Measurements from ENCODE around the gene PPTC7.

The PPTC7 gene

DNA sequence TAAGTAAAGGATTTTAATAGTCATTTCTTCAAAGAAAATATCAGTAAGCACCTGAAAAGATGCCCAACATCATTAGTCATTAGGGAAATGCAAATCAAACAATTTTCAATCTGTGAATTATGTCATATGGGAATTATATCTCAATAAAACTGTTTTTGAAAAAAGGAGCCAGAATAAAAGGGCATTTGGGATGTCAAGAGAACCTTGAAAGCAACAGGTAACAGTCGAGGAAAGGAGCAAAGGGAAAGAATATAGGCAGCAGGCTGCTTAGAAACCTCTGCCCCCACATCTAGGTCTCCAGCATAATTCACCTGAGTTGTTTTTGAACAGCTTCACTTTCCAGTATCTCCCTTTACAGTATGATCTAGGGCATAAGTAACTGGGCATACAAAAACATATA is 68.8 kb downstream of the PPTC7 start:
- Histone ChIP-seq H3K27ac (ENCODE audit: low read depth, low read length, poor library complexity, severe bottlenecking) (no peak overlapping the region), H3K36me3 (ENCODE audit: insufficient read depth, low read length) (no peaks in the 10 kb centered on the region), H3K9ac (ENCODE audit: low read length) (no peak overlapping the region), H3K9me2 (ENCODE audit: low read depth, low read length) (no peaks in the 10 kb centered on the region), H2AFZ (ENCODE audit: low read length) (no peak overlapping the region), H3K4me2 (ENCODE audit: low read length) (no peak overlapping the region), H3K27me3 (ENCODE audit: insufficient read depth, low read length) (no peaks in the 10 kb centered on the region), H4K20me1 (ENCODE audit: insufficient read depth, low read length) (no peaks in the 10 kb centered on the region), H3K4me1 (ENCODE audit: insufficient read depth, low read length, severe bottlenecking) (no peaks in the 10 kb centered on the region), H3K79me2 (ENCODE audit: insufficient read depth, low read length) (no peaks in the 10 kb centered on the region), H3K9me3 (ENCODE audit: low read length) (no peaks in the 10 kb centered on the region), H3K4me3 (ENCODE audit: low read depth, low read length, poor library complexity, severe bottlenecking) (no peak overlapping the region), H3F3A (ENCODE audit: insufficient read depth, low read length) (no peaks in the 10 kb centered on the region)
- TF ChIP-seq EZH2 (IDR thresholded peaks at IDR 0.05; ENCODE audit: borderline replicate concordance, low read length) = no peak
- TF ChIP-seq, protein P1, sequence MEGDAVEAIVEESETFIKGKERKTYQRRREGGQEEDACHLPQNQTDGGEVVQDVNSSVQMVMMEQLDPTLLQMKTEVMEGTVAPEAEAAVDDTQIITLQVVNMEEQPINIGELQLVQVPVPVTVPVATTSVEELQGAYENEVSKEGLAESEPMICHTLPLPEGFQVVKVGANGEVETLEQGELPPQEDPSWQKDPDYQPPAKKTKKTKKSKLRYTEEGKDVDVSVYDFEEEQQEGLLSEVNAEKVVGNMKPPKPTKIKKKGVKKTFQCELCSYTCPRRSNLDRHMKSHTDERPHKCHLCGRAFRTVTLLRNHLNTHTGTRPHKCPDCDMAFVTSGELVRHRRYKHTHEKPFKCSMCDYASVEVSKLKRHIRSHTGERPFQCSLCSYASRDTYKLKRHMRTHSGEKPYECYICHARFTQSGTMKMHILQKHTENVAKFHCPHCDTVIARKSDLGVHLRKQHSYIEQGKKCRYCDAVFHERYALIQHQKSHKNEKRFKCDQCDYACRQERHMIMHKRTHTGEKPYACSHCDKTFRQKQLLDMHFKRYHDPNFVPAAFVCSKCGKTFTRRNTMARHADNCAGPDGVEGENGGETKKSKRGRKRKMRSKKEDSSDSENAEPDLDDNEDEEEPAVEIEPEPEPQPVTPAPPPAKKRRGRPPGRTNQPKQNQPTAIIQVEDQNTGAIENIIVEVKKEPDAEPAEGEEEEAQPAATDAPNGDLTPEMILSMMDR (IDR thresholded peaks at IDR 0.05; ENCODE audit: low read length) = no peak

DNA sequence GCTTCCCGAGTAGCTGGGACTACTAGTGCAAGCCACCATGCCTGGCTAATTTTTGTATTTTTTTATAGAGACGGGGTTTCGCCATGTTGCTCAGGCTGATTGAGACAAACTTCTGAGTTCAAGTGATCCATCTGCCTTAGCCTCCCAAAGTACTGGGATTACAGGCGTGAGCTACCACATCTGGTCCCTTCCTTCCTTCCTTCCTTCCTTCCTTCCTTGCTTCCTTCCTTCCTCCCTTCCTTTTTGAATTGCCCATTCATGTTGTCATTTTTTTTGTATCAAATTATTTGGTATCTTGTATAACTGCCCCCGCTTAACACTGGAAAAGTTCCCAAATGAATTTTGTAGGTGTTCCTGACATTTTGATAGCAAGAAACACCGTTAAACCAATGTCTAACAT is 69.3 kb downstream of the PPTC7 start:
- Histone ChIP-seq H2AFZ (ENCODE audit: low read length) (no peak overlapping the region), H3K79me2 (ENCODE audit: insufficient read depth, low read length) (no peaks in the 10 kb centered on the region), H4K20me1 (ENCODE audit: insufficient read depth, low read length) (no peaks in the 10 kb centered on the region), H3K27ac (ENCODE audit: low read depth, low read length, poor library complexity, severe bottlenecking) (no peak overlapping the region), H3K9me3 (ENCODE audit: low read length) (no peaks in the 10 kb centered on the region), H3K4me1 (ENCODE audit: insufficient read depth, low read length, severe bottlenecking) (no peaks in the 10 kb centered on the region), H3K9me2 (ENCODE audit: low read depth, low read length) (no peaks in the 10 kb centered on the region), H3K36me3 (ENCODE audit: insufficient read depth, low read length) (no peaks in the 10 kb centered on the region), H3K9ac (ENCODE audit: low read length) (no peak overlapping the region), H3F3A (ENCODE audit: insufficient read depth, low read length) (no peaks in the 10 kb centered on the region), H3K27me3 (ENCODE audit: insufficient read depth, low read length) (no peaks in the 10 kb centered on the region), H3K4me2 (ENCODE audit: low read length) (no peak overlapping the region), H3K4me3 (ENCODE audit: low read depth, low read length, poor library complexity, severe bottlenecking) (no peak overlapping the region)
- TF ChIP-seq, protein P1 (IDR thresholded peaks at IDR 0.05; ENCODE audit: low read length) = no peak
- TF ChIP-seq EZH2 (IDR thresholded peaks at IDR 0.05; ENCODE audit: borderline replicate concordance, low read length) = no peak

DNA sequence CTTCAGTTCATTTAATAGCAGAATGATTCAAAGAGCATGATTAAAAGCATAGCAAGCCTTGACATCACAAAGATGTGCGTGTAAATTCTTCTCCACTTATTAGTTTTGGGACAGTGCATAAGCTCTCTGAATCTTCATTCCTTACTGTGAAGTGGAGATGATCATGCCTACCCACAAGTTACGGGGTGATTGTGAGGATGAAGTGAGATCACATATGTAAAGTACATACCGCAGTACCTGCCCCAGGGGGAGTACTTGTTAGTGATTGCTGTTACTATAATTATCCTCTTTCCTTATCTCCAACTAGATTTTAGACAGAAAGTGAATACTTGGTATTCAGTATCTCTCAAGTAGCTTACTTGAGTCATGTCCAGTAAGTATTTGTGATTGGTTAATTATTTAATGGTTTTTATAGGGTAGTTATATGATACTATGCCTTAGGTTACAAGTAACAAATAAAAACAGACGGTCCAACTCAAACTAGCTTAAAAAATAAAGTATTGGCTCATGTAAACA is 75.0 kb downstream of the PPTC7 start:
- TF ChIP-seq EZH2 (IDR thresholded peaks at IDR 0.05; ENCODE audit: borderline replicate concordance, low read length) = no peak
- TF ChIP-seq, protein P1 (IDR thresholded peaks at IDR 0.05; ENCODE audit: low read length) = no peak
- Histone ChIP-seq H3K4me3 (ENCODE audit: low read depth, low read length, poor library complexity, severe bottlenecking) (no peak overlapping the region), H2AFZ (ENCODE audit: low read length) (no peak overlapping the region), H3F3A (ENCODE audit: insufficient read depth, low read length) (no peaks in the 10 kb centered on the region), H3K9ac (ENCODE audit: low read length) (no peak overlapping the region), H3K4me1 (ENCODE audit: insufficient read depth, low read length, severe bottlenecking) (no peaks in the 10 kb centered on the region), H3K36me3 (ENCODE audit: insufficient read depth, low read length) (no peaks in the 10 kb centered on the region), H3K79me2 (ENCODE audit: insufficient read depth, low read length) (no peaks in the 10 kb centered on the region), H4K20me1 (ENCODE audit: insufficient read depth, low read length) (no peaks in the 10 kb centered on the region), H3K27ac (ENCODE audit: low read depth, low read length, poor library complexity, severe bottlenecking) (no peak overlapping the region), H3K4me2 (ENCODE audit: low read length) (no peak overlapping the region), H3K9me3 (ENCODE audit: low read length) (no peaks in the 10 kb centered on the region), H3K27me3 (ENCODE audit: insufficient read depth, low read length) (no peaks in the 10 kb centered on the region), H3K9me2 (ENCODE audit: low read depth, low read length) (no peaks in the 10 kb centered on the region)
